Measurements from ENCODE around the gene PIK3R1.

Gene PIK3R1

DNA sequence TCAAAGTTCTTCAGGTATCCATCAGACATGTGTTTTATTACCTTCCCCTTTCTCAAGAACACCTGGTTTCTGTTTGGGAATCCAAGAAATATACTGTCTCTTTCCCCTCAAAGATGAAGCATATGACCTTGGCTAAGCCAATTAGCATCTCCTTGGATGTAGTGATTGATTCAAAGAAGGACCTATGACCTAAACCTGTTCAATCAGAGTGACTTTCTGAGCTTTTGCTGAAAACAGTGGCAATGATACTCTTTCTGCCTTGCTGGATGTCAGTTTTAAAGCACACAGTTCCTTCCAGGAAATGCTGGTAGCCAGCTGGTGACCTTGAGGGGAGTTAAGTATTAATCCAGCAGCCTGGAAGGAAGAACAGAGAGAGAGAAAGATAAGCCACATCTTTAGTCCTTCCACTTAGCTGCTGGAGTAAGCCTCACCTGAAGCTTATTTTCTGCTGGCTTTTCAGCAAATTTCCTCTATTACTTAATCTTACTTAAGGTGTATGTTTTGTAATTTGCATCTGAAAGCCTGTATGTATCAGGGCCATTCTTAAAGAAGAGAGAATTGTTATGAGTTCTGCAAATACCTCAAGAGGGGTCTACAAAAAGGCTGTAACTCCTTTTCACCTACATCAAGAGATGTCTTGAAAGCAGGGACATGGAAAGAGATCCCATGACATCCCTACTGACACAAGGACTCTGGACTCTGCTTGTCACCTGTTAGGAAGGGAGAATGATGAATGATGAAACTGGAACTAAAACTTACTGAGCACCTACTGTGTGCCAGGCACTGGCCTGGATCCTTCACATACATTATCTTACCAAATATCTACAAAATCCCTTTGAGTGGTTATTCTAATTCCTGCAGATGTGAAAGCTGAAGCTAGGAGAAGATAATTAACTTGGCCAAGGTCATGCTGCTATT lies 35.2 kb upstream of the PIK3R1 start:
- no peak for FAIRE-seq
- TF ChIP-seq TAF1 (IDR thresholded peaks at IDR 0.05; ENCODE audit: borderline replicate concordance, low read depth, low read length) (no peak), POLR2AphosphoS5 (IDR thresholded peaks at IDR 0.05; ENCODE audit: low read depth, low read length) (no peak), POLR2A (IDR thresholded peaks at IDR 0.05; ENCODE audit: low read depth, low read length) (no peak)
- no peak for DNase-seq (ENCODE audit: insufficient read length)

DNA sequence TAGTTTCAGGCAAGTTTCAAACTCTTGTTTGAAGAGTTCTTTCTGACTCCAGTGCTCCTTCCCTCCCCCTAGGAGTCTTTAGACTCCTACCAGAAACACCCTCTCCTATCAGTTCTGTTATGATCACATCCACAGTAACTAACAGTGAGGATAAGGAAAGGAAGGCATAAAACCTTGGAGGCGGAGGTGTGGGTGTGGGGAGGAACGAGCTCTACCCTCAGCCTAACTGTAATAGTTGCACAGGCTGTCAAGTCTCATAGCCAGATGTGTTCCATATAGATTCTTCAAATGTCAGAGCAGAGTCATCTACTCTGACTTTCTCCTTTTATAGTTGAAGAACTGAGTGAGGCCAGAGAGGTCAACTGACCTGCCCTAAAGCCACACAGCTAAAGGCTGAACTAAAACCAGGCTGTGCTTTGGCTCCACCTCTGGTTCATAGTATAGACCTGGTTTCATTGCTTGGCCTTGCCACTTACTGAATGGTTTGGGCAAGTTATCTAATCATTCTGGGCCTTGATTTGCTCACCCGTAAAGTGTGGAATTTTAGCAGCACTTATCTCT lies 34.4 kb upstream of the PIK3R1 start:
- no peak for TF ChIP-seq POLR2AphosphoS5 (IDR thresholded peaks at IDR 0.05; ENCODE audit: low read depth, low read length)
- DNase-seq (ENCODE audit: insufficient read length) (no peak), FAIRE-seq (no peak)

DNA sequence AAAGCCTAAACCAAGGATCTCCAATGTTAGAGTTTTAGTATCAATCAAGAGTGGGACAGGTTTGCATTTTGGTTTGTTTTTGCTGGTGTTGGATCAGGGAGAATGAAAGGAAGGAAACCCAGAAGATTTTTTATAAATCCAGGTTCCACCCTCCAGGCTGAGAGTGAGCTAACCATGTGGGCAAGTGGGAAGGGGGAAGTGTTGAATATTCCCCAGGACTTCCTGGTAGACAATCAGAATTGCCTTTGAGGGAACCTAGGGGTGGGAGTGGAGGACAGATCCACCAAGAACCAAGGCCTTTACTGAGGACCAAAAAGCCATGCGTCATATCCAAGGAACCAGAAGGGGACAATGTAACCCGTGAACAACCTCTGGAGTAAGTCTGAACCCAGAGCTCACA lies 33.5 kb upstream of the PIK3R1 start:
- FAIRE-seq (no peak), DNase-seq (ENCODE audit: insufficient read length) (no peak)
- no peak for TF ChIP-seq POLR2AphosphoS5 (IDR thresholded peaks at IDR 0.05; ENCODE audit: low read depth, low read length)
- no peak for TF ChIP-seq POLR2A (IDR thresholded peaks at IDR 0.05; ENCODE audit: low read depth, low read length)
- no peak for TF ChIP-seq TAF1 (IDR thresholded peaks at IDR 0.05; ENCODE audit: borderline replicate concordance, low read depth, low read length)

DNA sequence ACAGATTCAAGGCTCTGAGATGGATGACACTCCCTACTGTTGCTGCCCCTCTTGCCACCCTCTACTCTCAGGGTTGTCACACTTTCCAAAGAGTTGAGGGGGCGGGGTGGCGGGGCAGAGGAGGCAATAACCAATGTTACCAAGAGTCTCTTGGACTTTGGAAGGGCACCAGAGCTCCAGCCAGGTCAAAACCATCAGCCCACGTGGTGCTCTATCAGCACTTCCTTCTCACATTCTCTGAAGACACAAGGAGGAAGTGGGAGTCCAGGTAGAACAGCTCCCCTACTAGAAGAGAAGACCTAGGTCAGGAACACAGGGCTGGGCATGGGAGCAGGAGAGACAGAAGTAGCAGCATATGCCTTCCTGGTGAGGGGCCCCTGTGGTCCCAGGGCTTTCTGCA lies 33.0 kb upstream of the PIK3R1 start:
- DNase-seq (ENCODE audit: insufficient read length), result no peak
- no peak for FAIRE-seq
- TF ChIP-seq TAF1 (IDR thresholded peaks at IDR 0.05; ENCODE audit: borderline replicate concordance, low read depth, low read length) (no peak), POLR2A (IDR thresholded peaks at IDR 0.05; ENCODE audit: low read depth, low read length) (no peak), POLR2AphosphoS5 (IDR thresholded peaks at IDR 0.05; ENCODE audit: low read depth, low read length) (no peak)

DNA sequence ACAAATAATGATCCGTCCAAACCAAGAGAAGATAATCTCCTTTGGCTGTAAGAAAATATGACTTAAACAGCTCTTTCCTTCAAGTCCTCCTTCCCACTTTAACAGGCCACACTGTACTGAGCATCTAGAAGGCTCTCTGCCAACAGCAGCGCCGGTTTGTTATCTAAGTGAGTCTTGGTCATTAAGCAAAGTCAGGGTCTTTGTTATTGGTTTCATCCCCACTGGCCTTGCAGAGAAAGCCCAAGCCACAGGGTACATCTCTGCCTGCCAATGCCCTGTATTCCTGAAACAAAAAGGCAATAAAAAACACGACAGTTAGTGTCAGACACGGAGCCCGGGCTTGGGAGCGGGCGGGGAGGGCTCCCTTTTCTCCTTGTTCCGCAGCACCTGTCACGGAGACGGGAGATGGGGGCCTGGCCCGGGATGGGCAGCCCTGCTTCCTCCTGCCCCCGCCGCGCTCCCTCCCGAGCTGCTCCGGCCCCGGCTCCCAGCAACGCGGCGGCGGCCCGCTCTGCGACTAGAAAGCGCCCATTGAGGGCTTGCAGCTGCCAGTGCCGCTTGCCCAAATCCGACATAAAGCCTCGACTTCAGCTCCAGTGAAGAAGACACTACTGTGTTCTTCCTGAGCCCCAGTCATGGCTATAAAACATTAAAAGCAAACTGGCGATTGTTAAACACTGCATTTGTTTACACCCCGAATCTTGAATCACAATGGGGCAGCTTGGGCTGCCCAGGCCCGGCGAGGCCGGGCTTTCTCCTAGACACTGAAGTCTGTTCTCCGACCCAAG lies 28.1 kb upstream of the PIK3R1 start:
- TF ChIP-seq POLR2AphosphoS5 (IDR thresholded peaks at IDR 0.05; ENCODE audit: low read depth, low read length) (no peak), TAF1 (IDR thresholded peaks at IDR 0.05; ENCODE audit: borderline replicate concordance, low read depth, low read length) (no peak), POLR2A (IDR thresholded peaks at IDR 0.05; ENCODE audit: low read depth, low read length) (no peak)
- DNase-seq (ENCODE audit: insufficient read length) (no peak), FAIRE-seq (no peak)

DNA sequence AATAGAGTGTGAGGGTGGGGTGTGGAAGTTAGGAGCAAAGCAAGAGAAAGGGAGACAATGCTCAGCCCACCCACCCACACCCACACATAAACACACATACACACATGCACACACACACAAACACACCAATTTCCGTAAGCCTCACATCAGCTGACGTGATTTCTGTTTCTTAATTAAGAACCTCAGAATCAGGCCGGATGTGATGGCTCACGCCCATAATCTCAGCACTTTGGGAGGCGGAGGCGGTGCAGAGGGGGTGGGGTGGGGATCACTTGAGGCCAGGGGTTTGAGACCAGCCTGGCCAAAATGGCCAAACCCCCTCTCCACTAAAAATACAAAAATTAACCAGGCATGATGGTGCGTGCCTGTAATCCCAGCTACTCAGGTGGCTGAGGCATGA lies 26.4 kb upstream of the PIK3R1 start:
- TF ChIP-seq POLR2A (IDR thresholded peaks at IDR 0.05; ENCODE audit: low read depth, low read length) (no peak), POLR2AphosphoS5 (IDR thresholded peaks at IDR 0.05; ENCODE audit: low read depth, low read length) (no peak), TAF1 (IDR thresholded peaks at IDR 0.05; ENCODE audit: borderline replicate concordance, low read depth, low read length) (no peak)
- no peak for FAIRE-seq

DNA sequence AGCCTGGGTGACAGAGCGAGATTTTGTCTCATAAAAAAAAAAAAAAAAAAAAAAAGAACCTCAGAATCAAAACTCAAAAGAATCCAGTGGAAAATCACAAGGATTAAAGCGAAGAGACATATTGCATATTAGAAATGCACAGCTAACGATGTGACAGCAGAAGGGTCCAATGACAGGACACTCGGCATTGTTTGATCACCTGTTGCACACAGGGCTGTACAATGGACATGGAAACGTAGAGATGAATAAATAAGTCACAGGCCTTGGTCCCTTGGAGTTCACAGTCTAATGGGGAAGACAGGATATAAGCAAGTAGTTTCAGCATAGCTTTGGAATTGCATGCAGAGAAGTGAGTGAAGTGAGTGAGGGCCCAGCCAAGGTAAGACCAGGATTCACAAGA lies 25.9 kb upstream of the PIK3R1 start:
- TF ChIP-seq TAF1 (IDR thresholded peaks at IDR 0.05; ENCODE audit: borderline replicate concordance, low read depth, low read length), result no peak
- TF ChIP-seq POLR2A (IDR thresholded peaks at IDR 0.05; ENCODE audit: low read depth, low read length), result no peak
- TF ChIP-seq POLR2AphosphoS5 (IDR thresholded peaks at IDR 0.05; ENCODE audit: low read depth, low read length), result no peak
- no peak for FAIRE-seq
- no peak for DNase-seq (ENCODE audit: insufficient read length)

More for the DNA sequence above, 26.4 kb upstream of the PIK3R1 start:
- DNase-seq (ENCODE audit: insufficient read length), result no peak

DNA sequence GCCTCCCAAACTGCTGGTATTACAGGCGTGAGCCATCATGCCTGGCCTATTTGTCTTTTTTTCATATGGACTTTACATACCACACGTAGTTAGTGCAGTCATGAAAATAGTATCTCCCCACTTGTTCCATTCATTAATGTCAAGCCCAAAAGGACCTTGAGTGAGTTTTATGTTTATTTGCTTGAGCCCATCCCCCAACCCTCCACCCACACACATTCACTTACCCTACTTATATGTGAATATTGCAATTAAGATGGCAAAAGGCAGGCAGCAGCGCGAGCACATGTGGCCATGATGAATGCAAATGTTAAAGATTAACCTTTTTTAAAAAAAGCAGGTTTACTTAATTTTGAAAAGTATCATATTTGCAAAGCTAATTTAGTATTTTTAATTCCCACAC lies 24.9 kb upstream of the PIK3R1 start:
- FAIRE-seq (no peak), DNase-seq (ENCODE audit: insufficient read length) (no peak)
- TF ChIP-seq POLR2A (IDR thresholded peaks at IDR 0.05; ENCODE audit: low read depth, low read length) (no peak), POLR2AphosphoS5 (IDR thresholded peaks at IDR 0.05; ENCODE audit: low read depth, low read length) (no peak), TAF1 (IDR thresholded peaks at IDR 0.05; ENCODE audit: borderline replicate concordance, low read depth, low read length) (no peak)

DNA sequence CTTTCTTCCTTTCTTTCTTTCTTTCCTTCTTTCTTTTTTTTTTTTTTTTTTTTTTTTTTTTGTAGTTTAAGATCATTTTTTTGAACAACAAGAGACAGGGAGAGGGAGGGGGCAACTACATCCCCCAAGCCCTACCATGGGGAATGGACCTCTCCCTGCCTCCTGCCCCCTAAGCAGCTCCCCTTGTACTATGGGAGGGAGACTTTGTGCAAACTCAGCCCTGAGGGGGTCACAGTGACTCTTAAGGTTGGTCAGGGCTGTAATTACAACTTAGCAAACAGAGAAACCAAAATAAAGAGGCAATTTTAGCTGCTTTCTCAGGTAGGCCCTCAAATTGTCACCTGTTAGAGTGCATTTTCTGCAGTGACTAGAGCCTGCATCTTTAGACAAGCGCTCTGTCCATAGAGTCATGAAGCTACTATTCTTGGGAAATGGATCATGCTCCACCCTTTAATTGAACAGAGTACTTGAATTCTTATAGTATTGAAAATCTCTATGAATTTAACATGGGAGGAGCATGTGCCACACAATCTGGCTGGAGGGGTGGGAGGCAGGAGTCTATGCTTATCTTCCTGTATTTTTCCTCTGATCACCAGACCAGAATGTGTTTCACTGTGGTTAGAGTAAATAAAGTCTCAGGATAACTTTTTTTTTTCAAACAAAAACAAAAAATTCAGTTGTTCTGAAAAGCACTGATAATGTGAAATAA lies 24.3 kb upstream of the PIK3R1 start:
- TF ChIP-seq TAF1 (IDR thresholded peaks at IDR 0.05; ENCODE audit: borderline replicate concordance, low read depth, low read length) (no peak), POLR2A (IDR thresholded peaks at IDR 0.05; ENCODE audit: low read depth, low read length) (no peak), POLR2AphosphoS5 (IDR thresholded peaks at IDR 0.05; ENCODE audit: low read depth, low read length) (no peak)
- no peak for DNase-seq (ENCODE audit: insufficient read length)
- no peak for FAIRE-seq

DNA sequence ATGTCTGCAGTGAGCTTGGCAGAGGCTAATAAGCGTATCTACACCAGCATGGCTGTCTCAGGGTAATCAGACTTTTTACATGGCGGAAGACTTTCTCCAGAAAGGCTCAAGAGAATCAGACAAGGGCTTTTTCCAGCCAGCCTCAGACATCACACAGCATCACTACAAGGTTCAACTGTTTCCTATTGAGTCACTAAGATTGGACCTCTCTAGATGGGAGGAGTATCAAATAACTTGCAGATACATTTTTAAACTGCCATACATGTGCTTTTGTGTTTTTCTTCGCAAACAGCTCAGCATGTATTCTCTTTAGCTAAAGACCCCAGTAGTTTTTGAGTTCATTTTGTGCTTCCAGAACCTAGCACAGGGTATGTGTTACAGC lies 22.9 kb upstream of the PIK3R1 start:
- TF ChIP-seq POLR2AphosphoS5 (IDR thresholded peaks at IDR 0.05; ENCODE audit: low read depth, low read length) (no peak), POLR2A (IDR thresholded peaks at IDR 0.05; ENCODE audit: low read depth, low read length) (no peak), TAF1 (IDR thresholded peaks at IDR 0.05; ENCODE audit: borderline replicate concordance, low read depth, low read length) (no peak)
- DNase-seq (ENCODE audit: insufficient read length) (no peak), FAIRE-seq (no peak)

DNA sequence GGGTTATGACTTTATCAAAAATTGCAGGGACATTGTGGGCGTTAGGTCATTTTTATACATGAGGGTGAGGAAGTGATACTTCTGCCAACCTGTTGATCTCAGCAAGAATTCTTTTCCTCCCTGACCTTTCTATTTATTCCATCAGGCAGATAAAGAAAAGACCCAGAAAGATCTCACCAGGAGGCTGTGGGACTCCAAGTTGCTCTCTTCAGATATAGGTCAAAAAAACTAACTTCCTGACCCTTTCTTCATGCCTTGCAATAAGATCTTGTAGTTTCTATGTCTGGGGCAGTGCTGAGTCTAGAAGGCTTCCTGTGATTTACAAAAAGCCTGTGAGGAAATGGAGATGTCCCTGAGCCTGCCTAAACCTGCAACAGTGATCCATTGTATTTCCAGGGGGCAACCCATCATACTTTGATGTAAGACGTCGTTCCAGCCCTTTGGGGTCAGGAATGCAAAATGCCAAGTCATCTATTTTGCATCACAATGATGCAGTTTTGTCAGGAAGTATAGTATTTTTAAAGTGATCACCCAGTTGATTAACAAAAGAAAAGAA lies 22.0 kb upstream of the PIK3R1 start:
- TF ChIP-seq TAF1 (IDR thresholded peaks at IDR 0.05; ENCODE audit: borderline replicate concordance, low read depth, low read length) (no peak), POLR2AphosphoS5 (IDR thresholded peaks at IDR 0.05; ENCODE audit: low read depth, low read length) (no peak), POLR2A (IDR thresholded peaks at IDR 0.05; ENCODE audit: low read depth, low read length) (no peak)
- no peak for DNase-seq (ENCODE audit: insufficient read length)
- no peak for FAIRE-seq

Measured in GM12892 (cell line).